Measurements from ENCODE around the gene PDE1A. TPM values are rescaled to one million over a fixed set of nuclear protein-coding genes. Genes with fewer than 3 reads are reported as not detected.

Gene PDE1A
- total RNA-seq, 2 donors from 2014 or later, result 0.31 TPM; not detected in 1

DNA sequence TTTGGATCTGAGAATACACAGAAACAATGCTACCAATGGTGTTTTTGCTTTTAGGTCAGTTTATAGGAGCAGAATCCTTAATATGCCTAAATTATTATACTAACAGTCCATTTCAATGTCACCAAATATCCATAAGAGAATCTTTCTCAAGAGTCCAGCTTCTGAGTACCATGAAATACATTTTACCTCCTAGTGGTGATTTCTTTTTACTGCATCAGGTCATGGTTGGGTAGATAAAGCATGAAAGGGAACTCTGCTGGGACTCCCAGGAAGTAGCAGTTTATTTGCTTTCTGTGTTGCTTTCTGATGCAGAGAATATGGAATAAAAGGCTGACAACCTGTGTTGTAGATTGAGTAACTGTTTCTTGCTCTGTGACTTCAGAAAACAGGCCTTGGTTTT lies 325.6 kb downstream of the PDE1A start:
- H3K9ac ChIP-seq (ENCODE audit: extremely low read depth, low read length, poor library complexity, severe bottlenecking), result no peak overlapping the region
- no peaks in the 10 kb centered on the region for H3K4me1 ChIP-seq (ENCODE audit: control insufficient read depth, insufficient read depth, low read length)
- no peaks in the 10 kb centered on the region for H3K27me3 ChIP-seq (ENCODE audit: control insufficient read depth, insufficient read depth, low read length, poor library complexity, severe bottlenecking)
- H3K27me3 Mint-ChIP-seq (ENCODE audit: insufficient read depth), result no peaks in the 10 kb centered on the region
- H3K36me3 ChIP-seq (ENCODE audit: control insufficient read depth, insufficient read depth, low read length), result no peaks in the 10 kb centered on the region
- no peaks in the 10 kb centered on the region for H3K9me3 Mint-ChIP-seq
- H3K36me3 Mint-ChIP-seq (ENCODE audit: low read depth), result no peaks in the 10 kb centered on the region
- no peak overlapping the region for H3K27ac ChIP-seq (ENCODE audit: low read depth, low read length)
- TF ChIP-seq, protein P1, sequence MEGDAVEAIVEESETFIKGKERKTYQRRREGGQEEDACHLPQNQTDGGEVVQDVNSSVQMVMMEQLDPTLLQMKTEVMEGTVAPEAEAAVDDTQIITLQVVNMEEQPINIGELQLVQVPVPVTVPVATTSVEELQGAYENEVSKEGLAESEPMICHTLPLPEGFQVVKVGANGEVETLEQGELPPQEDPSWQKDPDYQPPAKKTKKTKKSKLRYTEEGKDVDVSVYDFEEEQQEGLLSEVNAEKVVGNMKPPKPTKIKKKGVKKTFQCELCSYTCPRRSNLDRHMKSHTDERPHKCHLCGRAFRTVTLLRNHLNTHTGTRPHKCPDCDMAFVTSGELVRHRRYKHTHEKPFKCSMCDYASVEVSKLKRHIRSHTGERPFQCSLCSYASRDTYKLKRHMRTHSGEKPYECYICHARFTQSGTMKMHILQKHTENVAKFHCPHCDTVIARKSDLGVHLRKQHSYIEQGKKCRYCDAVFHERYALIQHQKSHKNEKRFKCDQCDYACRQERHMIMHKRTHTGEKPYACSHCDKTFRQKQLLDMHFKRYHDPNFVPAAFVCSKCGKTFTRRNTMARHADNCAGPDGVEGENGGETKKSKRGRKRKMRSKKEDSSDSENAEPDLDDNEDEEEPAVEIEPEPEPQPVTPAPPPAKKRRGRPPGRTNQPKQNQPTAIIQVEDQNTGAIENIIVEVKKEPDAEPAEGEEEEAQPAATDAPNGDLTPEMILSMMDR (conservative IDR thresholded peaks at IDR 0.05), result peak; percentile 71
- H3K4me3 ChIP-seq (ENCODE audit: low read length), result no peak overlapping the region
- H3K4me3 Mint-ChIP-seq, result no peak overlapping the region
- H3K9me3 ChIP-seq (ENCODE audit: control insufficient read depth, low read length), result no peaks in the 10 kb centered on the region
- peaks cover 5% of the 10 kb centered on the region for H3K4me1 Mint-ChIP-seq
- H3K27ac Mint-ChIP-seq, result no peak overlapping the region
- no peak for DNase-seq

DNA sequence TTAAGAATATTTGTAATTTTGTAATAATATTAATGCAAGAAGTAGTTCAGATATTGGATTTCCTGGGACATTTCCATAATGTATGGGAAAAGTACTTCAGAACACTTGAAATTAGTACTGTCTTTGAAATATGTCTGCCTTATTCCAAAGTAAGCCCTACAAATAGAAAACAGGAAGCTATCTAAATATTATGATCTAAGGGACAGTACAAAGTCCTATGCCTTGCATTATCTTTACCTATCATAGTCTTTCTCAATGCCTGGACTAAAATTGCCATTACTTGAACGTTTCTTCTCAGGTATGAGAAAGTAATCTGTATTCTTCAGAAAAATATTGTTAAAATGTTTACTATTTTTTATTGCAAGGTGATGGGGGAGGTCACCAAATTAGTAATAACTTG lies 328.2 kb downstream of the PDE1A start:
- Mint-ChIP-seq H3K4me3 (no peak overlapping the region), H3K9me3 (peaks cover 4% of the 10 kb centered on the region), H3K27ac (no peak overlapping the region), H3K27me3 (ENCODE audit: insufficient read depth) (no peaks in the 10 kb centered on the region), H3K4me1 (peaks cover 5% of the 10 kb centered on the region), H3K36me3 (ENCODE audit: low read depth) (no peaks in the 10 kb centered on the region)
- Histone ChIP-seq H3K9ac (ENCODE audit: extremely low read depth, low read length, poor library complexity, severe bottlenecking) (no peak overlapping the region), H3K36me3 (ENCODE audit: control insufficient read depth, insufficient read depth, low read length) (no peaks in the 10 kb centered on the region), H3K4me3 (ENCODE audit: low read length) (no peak overlapping the region), H3K9me3 (ENCODE audit: control insufficient read depth, low read length) (no peaks in the 10 kb centered on the region), H3K27ac (ENCODE audit: low read depth, low read length) (no peak overlapping the region), H3K27me3 (ENCODE audit: control insufficient read depth, insufficient read depth, low read length, poor library complexity, severe bottlenecking) (no peaks in the 10 kb centered on the region), H3K4me1 (ENCODE audit: control insufficient read depth, insufficient read depth, low read length) (no peaks in the 10 kb centered on the region)
- DNase-seq, result no peak
- 86% methylated on average over 1 of the region's 1 CpG; no CpG with 5 or more reads in 1 of the 2 experiments for WGBS, 2 experiments (ENCODE audit: insufficient coverage in 1 of 2, insufficient read length in 1 of 2)
- TF ChIP-seq, protein P1 (conservative IDR thresholded peaks at IDR 0.05), result no peak

DNA sequence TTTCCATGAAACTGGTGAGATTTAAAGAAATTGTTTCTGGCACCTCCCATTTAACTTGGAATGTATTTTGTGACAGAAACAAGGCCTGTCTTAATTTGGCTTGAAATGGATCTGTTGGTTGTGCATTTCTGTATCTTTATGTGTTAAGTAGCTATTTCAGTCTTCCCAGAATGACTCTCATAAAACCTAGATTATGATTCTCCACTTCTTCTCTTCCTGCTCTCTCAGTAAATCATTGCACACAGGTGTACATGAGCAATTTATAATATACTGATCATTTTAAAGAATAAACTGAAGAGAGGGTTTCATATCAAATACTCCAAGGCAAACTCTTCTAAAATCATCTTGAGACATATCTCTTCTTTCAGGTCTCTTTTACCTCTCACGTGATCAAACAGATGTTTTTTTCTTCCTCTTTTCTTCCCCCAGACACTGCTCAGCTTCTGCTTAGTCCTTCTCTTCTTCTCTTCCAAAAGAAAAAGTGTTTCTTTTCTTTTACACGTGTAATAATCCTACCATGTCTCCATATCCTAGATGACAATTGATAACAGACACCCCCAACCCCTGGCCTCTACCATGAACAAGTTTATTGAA lies 329.2 kb downstream of the PDE1A start:
- Mint-ChIP-seq H3K9me3 (peaks cover 7% of the 10 kb centered on the region), H3K36me3 (ENCODE audit: low read depth) (no peaks in the 10 kb centered on the region), H3K27me3 (ENCODE audit: insufficient read depth) (no peaks in the 10 kb centered on the region), H3K27ac (no peak overlapping the region), H3K4me3 (no peak overlapping the region), H3K4me1 (no peaks in the 10 kb centered on the region)
- 85 to 90% methylated on average over 2 of the region's 2 CpGs for WGBS, 2 experiments (ENCODE audit: insufficient coverage in 1 of 2, insufficient read length in 1 of 2)
- Histone ChIP-seq H3K4me3 (ENCODE audit: low read length) (no peak overlapping the region), H3K9ac (ENCODE audit: extremely low read depth, low read length, poor library complexity, severe bottlenecking) (no peak overlapping the region), H3K36me3 (ENCODE audit: control insufficient read depth, insufficient read depth, low read length) (no peaks in the 10 kb centered on the region), H3K9me3 (ENCODE audit: control insufficient read depth, low read length) (no peaks in the 10 kb centered on the region), H3K27ac (ENCODE audit: low read depth, low read length) (no peak overlapping the region), H3K4me1 (ENCODE audit: control insufficient read depth, insufficient read depth, low read length) (no peaks in the 10 kb centered on the region), H3K27me3 (ENCODE audit: control insufficient read depth, insufficient read depth, low read length, poor library complexity, severe bottlenecking) (no peaks in the 10 kb centered on the region)
- TF ChIP-seq, protein P1 (conservative IDR thresholded peaks at IDR 0.05), result no peak
- no peak for DNase-seq
